ENCODE data around the gene DSG4.

Gene DSG4

DNA sequence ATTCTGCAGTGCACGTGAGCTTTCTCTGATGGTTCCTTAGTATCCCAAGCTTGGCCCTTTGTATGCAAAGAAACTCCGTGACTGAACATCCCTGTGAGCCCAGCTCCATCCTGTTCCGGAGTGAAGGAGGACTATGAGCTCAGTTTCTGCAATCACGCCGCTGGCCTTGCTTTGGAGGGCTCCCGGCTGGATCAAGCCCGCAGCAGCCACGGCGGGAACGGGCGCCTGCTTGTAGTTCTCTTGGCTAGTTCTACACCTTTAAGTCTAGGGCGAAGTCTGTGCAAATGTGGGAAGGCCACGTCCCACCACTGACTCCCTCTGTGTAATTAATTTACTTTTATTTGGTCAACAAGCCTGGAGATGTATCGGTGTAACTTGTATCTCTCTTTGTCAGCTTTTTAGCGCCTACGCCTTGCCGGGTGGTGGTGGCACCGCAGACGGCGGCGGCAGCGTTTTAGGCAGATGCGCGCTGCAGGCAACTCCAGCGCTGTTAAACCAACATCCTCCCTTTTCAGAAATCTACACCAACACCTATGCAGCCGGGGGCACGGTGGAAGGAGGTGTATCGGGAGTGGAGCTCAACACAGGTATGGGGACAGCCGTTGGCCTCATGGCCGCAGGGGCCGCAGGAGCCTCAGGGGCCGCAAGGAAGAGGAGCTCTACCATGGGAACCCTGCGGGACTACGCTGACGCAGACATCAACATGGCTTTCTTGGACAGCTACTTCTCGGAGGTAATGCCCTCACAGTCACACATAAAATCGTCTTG lies 34.3 kb downstream of the DSG4 start:
- DNase-seq = no peak

DNA sequence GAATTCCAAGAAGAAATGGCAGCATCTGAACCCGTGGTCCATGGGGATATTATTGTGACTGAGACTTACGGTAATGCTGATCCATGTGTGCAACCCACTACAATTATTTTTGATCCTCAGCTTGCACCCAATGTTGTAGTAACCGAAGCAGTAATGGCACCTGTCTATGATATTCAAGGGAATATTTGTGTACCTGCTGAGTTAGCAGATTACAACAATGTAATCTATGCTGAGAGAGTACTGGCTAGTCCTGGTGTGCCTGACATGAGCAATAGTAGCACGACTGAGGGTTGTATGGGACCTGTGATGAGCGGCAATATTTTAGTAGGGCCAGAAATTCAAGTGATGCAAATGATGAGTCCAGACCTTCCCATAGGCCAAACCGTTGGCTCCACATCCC lies 36.6 kb downstream of the DSG4 start:
- DNase-seq = no peak

DNA sequence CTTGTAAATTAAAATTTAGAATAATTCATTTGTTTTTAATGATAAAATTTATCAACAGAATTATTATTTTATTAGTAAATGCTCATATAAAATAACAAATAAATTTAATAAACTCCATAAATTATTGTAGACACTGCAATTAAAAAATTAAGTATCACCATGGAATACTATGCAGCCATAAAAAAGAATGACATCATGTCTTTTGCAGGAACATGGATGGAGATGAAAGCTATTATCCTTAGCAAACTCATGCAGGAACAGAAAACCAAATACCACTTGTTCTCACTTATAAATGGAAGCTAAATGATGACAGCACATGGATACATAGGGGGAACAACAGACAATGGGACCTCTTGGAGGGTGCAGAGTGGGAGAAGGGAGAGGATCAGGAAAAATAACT lies 41.3 kb downstream of the DSG4 start:
- no peak for DNase-seq

DNA sequence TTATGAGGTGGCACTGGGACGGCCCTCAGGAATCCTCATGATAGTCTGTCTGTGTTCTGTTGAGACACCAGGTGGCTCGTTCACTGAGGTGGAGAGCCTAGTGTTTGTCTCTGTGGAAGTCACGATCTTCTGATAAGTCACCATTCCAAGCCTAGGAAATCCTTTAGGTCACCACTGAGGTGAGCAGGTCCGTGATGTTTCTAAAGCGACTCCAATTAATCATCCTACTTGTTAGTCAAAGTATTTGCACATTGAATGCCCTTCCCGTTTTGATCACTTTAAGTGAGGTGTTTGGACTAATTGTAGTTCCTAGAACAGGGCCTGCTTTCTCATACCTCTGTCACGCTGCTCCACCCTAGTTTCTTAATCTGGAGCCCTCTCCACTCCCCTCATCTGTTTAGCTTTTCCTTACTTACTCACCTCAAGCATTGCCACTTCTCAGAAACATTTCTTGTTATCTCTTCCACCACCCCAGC lies 42.9 kb downstream of the DSG4 start:
- no peak for DNase-seq

DNA sequence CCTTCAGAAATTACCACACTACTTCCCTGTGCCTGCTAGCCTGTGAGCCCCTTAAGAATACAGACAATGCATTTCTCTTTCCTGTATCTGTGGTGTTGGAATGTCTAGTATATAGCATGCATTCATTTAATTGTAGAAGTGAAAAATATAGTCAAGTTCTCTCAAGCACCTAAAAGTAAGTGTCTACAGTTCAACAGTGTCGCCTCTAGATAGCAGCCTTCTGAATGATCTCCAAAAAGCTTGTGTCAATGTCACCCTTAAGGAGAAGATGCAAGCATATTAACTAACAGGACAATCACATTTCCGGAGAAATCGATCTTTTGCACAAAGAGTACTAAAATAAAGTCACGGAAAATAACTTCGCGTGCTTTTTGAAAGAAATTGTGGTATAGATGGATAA lies 43.5 kb downstream of the DSG4 start:
- DNase-seq = no peak

DNA sequence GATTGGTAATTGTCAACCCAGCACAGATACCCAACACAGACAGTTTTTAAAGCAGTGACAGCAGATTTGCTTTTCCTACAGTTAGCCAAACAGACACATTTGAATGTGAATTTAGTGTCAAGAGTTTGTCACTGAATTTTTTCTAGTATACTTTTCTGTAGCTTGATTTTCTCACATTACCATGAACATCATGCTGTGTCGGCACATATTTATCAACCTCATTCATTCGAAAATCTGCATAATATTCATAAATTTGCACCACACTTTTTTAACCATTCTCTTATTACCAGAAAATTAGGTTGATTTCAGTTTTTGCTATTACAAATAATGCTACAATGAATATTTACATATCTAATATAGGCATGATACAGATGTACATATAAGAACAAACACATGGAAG lies 43.9 kb downstream of the DSG4 start:
- no peak for DNase-seq

DNA sequence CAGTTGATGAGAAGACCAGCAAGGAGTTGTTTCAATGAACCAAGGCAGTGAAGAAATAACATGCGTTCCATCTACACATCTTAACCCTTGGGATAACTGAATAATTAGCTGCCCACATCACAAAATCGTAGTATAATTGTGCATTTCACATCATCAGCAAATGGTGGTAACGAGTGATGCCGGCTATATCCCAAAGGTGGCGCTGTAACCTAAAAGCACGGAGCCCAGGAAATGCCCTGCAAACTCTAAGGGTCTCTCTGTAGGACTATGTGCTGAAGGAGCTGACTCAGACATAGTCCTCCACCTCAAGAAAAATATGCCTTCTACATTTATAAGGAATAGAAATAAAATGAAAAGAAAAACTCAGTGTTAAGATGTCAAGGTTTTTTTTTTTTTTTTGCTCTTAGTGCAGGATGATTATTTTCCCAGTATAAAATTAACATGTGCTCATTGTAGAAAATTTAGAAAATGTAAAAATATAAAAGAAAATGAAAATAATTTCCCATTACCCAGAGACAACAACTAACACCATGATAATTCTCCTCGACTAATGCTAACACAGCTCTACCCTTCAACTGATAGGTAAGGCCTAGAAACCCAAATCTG lies 47.9 kb downstream of the DSG4 start:
- DNase-seq = no peak

DNA sequence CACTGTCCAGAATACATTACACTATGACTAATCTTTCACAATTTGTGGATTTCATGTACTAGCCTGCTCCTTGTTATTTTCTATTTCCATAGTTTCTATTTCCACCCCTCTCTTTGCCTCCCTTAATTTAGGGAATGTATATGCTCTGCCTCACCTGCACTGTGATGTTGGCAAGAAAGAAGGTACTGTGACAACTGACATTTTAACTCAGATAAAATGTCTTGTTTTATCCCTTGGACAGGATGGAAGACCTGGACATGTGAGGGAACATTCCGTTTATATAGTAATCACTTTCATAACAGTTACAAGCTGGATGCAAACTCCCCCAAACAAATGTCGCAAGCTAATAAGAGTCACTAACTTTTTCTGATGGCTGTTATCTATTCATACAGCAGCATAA lies 49.4 kb downstream of the DSG4 start:
- no peak for DNase-seq

DNA sequence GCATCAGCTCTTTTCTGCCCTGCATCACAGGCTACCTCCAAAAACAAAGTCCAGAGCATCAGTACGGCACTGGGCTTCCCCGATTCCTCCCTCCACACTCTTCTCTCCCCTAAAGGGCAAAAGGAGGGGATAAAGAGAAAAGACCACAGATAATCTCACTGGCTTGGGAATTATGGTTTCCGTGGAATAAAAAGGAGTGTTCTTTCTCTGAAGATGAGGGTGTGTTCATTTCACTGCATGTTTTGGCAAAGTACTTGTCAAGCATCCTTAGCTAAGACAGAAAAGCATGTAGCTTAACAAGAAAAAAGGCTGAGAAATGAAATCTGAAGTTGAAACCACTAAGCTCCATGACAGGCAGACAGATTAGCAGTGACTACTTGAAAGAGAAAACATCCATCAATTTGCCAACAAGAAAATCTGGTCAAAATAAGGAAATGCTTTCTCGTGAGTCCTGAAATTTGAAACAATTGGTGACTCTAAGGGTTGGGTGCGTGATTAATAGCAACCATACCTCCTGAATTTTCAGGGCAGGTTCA lies 50.4 kb downstream of the DSG4 start:
- DNase-seq = no peak

DNA sequence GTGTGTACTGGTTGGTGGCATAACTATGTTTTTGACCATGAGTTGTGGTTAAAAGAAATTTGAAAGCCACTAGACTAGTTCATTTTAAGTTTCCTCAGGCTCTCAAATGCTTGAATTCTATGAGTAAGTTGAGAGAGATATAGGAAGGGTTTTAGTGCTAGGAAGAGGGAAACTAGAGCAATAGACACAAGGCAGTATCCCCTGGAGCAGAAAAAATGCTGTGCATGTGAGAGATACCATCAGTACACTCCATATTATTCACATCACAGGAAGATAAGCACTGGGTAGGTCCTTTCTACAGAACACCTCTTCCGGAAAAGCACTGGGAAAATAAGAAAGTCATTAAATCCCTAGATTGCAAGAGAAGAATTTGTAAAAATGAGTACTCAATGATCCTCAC lies 51.6 kb downstream of the DSG4 start:
- DNase-seq = no peak

DNA sequence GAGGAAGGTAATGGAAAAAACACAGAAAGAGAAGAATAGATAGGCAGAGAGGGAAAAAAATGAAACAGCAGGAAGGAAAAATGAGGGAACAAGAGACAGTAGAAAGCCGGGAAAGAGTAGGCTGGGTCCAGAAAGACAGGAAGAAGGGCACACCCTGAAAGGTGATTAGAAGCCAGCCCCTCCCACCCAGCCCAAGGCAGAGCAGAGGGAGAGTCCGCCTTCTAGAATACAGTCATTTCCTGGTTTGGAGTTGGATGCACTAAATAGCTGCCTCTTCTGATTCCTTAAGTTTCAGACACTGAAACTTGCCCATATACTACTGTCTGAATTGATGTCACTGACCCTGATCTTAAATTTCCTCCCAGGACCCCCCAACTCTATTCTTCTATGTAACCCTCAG lies 53.0 kb downstream of the DSG4 start:
- DNase-seq = no peak

DNA sequence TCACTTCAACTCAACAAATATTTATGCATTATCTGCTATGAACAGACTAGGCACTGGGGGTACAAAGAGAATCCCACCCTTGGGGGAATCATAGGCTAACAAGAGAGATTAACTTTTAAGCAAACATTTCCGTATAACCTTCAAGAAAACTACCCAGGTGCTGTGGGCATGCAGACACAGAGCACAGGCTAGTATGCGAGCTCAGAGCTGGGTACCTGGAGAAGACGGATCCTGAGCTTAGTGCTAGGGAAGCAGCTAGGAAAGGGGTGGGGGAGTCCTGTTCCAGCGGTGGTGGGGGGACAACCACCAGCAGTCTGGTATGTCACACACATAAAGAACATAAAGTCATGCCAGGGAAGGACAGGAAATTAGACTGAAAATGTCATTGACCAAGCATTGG lies 53.5 kb downstream of the DSG4 start:
- DNase-seq = no peak

DNA sequence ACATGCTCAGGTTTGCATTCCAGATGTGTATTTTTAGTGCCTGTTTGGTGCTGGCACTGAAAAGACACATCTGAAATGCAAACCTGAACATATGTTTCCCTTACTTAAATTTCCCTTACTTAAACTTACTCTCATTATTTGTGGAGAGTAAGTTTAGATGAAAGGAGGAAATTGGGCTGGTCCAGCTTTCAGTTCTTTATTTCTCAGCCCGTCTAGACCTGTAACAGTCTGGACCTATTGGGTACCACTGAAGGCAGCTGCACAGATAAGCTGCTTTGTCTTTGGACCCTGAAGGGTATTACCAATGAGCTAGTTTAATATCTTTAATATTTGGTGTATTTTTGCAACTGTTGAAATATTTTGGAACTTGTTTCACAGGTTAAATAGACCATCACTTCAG lies 54.0 kb downstream of the DSG4 start:
- no peak for DNase-seq

DNA sequence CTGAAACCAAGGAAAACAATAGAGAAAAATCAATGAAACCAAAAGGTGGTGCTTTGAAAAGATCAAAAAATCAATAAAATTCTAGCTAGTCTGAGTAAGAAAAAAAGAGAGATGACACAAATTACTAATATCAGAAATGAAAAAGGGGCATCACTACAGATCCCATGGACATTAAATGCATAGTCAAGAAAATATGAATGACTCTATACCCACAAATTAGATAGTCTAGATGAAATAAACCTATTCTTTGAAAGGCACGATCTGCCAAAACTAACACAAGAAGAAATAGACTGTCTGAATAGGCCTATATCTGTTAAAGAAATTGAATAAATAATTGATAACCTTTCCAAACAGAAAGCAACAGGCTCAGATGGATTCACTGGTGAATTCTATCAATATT lies 55.7 kb downstream of the DSG4 start:
- DNase-seq = no peak

DNA sequence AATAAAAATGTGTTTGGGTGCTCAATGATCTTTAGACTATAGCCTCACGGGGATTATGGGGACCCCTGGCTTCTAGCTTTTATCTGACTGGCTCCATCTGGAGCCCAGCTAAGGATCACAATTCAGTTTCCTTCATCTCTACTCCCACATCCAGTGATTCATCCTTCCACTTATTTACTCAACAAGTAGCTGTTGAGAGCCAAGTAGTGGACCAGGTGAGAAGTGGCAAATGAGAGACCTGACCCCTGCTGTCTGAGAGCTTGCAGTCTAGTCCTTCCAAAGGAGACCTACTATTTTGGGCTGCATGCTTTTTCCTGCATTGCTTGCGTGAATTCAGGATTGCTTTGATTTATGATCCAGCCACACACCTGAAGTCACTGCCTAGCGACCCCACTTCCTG lies 60.2 kb downstream of the DSG4 start:
- DNase-seq = no peak

DNA sequence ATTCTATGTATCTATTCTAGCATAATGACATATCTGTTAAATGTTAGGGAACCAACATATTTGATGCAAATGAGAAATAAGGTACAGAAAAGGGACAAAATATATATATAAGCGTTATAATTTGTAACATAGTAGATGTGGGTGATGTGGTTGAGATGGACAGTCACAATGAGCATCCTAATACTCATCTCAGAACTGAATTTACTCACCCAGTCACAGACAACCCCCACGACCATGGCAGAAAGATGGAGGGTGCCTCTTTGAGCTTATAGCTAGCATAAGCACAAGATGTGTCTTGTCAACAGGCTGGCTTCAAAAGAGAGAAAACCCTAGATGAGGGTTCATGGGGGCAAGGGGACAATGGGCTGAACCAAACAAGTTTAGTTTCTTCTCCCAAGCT lies 61.8 kb downstream of the DSG4 start:
- DNase-seq = no peak

DNA sequence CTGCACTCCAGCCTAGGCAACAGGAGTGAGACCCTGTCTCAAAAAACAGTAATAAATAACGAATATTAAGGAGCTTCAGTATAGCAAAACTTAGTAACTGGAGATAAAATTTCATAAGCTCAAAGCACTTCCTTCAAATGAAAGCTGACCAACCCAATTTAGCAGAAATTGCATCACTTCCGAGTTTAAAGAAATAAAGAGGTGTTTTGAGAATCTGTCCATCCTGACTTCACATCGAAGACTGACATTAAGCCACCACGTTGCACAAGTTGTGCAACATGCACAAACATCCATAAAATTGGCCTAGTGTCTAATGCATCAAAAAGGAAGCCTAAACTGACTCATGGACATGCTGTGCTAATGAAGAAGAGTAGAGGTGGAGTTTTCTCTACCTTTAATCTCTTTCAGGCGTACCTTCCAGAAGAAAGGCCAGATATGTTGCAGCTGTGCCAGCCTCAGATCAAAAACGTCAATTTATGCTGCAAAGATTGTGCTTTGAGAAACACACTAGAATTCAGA lies 63.3 kb downstream of the DSG4 start:
- peak; percentile 48 for DNase-seq

DNA sequence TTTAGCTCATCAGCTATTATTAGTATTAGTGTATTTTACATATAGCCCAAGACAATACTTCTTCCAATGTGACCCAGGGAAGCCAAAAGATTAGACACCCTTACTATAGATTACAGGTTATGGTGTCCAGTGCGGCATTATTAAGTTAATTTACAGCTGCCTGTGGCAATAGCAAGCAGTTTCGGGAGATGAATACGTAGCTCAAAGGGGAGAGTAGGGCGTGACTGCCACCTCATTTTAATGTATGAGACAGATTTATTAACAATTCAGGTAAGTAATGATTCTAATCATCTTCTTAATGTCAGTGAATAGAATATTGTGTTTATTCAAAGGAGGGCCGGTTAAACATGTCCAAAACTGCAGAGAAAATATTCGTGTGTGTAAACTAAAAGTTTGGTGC lies 64.2 kb downstream of the DSG4 start:
- no peak for DNase-seq

DNA sequence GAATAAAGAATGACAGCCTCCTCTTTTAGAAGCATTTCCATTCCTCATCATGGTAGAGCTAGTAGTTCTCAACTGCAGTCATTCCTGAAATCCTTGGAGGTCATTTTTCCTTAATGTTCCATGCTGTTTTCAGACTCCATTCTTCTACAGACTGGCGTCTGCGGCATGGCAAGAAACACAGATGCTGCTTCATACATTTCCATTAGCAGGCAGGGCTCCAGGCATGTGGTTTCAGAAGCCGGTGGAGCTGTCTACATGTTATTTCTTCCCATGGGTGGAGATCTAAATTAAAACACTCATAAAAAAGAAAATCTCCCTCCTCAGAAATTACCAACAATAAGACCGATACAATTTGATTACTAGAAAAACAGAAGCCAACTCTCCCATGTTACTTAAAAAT lies 64.9 kb downstream of the DSG4 start:
- no peak for DNase-seq

DNA sequence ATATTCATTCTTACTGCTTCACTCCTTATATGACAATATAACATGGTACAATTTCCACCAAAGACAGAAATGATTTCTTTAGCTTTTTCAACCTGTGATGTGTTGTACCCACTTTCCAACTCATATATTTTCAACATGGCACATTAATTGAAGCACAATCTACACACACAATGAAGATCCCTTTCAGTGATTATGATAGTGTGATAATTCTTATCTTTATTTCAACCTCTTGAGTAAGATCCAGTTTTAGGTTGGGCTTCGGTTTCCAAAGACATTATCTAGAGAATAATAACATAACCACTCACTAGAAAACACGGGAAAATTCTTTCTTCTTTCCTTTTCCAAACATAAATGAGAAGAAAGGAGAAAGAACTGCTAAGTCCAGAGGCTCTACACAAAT lies 67.6 kb downstream of the DSG4 start:
- DNase-seq = no peak

DNA sequence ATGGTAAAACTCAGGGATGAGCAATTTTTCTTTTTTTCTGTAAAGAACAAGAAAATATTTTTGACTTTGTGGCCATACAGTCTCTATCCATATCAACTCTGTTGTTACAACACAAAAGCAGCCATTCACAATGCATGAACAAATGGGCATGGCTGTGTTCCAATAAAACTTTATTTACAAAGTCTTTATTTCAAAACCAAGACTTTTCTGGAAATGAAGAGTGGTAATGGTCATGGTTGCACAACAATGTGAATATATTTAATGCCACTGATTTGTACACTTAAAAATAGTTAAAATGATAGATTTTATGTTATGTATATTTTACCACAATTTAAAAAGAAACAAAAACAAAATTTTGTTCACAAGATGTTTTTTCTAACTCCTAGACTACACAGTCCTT lies 69.3 kb downstream of the DSG4 start:
- no peak for DNase-seq

DNA sequence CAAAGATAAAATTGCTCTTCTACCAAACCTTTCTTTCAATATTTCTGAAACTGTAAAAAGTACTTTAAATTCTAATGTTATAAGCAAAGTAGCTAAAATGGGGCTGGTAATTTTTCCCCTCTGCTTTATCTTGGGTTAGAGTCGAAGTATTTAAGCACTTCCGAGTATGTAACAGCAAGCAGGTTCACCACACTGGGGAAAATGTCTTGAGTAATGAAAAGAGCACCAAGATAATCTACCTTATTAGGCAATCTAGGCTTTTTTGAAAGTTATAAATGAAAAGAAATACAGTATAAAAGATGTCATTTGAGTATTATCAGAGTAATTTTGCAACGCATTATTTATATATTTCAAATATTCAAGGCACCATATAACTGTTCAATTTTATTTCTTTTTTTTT lies 70.3 kb downstream of the DSG4 start:
- DNase-seq = no peak

DNA sequence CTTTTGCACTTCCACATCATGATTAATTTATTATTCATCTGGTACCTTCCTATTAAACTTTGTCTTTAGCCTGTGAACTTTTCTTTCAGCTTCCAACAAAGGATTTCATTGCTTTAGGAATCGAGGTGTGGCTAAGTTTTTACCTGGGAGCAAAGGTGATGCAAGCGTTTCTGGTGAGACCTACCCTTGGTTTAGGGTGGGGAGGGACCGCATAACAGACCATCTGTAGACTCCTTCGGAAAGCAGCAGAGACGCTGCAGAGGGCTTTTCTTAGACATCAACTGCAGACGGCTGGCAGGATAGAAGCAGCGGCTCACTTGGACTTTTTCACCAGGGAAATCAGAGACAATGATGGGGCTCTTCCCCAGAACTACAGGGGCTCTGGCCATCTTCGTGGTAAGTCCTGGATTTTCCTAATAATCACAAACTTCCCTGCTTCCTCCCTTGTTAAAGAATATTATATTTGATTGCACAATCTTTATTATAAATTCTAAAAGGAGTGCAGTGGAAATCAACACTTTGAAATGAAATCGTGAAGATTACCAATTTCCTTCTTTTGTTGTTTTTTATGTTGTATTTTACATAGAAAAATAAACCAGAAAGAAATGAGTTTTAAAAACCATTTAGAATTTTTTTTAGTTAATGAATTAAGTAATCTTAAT lies 71.1 kb downstream of the DSG4 start, which contains the start of gene DSG3:
Gene DSG3, plus strand, starts transcription at position 212 of the 662 bp plus-strand sequence. Its CDS starts 137 bp downstream, at position 349.
- no peak for DNase-seq

DNA sequence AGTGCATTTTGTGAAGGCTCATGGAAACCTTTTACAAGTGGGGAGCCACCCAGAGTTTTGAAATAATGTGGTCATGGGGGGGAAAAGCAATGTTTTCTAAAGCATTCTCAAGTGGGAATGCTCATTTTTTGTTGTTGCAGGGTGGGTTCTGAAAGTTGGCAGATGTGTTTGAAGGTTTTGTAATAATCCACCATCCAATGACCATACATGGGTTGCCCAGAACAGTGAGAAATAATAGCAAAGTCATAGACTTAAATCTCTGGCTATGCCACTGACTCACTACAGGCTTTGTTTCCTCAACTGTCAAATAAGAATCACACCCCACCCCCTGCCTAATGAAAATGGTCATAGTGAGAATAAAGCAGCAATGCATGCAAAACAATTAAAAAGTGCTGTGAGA lies 73.8 kb downstream of the DSG4 start:
- no peak for DNase-seq
